Iris pigment epithelial cell (primary cell): ENCODE measurements around the gene SEMA6B.

Source experiments
- DNase-seq: peaks from one replicate; pipeline ENCODE4 v3.0.0-alpha.2; 2011; ENCODE audit warnings: low read depth

SEMA6B gene

DNA sequence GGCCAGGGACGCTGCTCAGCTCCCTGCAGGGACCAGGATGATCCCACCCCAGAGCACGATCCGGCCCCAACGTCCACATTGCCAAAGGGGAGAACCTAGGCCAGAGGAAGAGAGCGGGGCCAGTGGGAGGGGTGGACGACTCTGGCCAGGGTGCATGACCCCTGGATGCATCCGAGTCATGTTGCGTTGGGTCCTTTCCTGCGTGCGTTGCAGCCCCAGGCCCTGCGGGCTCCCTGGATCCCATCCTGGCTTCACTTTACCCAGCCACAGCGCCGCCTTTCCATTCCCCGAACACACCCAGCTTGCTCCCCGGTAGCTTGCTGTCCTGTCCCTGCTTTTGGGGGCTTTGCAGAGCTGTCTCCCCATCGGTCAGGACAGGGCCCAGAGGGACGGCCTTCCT, 51.7 kb downstream of the SEMA6B start:
- DNase-seq = no peak

DNA sequence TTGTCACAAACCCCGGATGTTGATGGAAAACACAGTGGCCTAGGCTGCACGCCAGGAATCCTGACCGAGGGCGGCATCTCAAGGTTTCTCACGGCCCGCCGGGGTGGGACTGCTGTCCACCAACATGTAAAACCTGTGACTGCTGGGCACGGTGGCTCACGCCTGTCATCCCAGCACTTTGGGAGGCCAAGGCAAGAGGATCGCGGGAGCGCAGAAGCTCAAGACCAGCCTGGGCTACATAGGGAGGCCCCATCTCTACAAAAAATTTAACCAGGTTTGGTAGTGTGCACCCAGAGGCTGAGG, 52.4 kb downstream of the SEMA6B start:
- DNase-seq = no peak

DNA sequence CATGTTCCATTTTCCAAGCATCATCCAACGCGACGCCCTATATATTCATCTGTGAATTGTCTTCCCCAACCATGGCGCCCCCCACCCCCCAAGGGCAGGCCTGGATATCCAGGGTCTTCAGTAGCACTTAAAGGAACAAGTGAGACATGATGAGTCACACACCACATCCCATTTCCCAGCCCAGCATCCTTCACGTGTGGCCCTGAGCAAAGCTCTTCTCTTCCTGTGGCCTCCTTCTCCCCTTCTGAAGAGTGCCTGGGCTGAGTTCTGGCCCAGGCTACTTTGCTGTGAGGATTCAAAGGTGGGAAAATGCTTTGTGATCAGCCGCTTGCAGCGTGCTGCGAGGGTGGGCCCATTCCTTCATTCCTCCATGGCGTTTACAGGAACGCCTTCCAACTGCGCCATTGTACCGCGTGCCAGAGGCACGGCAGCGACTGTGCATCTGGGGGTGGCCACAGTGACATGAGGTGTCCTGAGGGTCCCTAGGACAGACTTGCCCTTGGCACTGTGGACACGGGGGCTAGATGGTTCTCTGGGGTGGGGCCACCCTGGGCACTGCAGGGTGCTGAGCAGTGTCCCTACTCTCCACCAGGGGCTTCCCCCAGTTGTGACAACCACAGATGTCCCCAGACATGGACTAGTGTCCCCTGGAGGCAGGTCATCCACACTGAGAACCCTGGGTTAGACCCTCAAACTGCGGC, 52.9 kb downstream of the SEMA6B start:
- DNase-seq = peak; percentile 82

DNA sequence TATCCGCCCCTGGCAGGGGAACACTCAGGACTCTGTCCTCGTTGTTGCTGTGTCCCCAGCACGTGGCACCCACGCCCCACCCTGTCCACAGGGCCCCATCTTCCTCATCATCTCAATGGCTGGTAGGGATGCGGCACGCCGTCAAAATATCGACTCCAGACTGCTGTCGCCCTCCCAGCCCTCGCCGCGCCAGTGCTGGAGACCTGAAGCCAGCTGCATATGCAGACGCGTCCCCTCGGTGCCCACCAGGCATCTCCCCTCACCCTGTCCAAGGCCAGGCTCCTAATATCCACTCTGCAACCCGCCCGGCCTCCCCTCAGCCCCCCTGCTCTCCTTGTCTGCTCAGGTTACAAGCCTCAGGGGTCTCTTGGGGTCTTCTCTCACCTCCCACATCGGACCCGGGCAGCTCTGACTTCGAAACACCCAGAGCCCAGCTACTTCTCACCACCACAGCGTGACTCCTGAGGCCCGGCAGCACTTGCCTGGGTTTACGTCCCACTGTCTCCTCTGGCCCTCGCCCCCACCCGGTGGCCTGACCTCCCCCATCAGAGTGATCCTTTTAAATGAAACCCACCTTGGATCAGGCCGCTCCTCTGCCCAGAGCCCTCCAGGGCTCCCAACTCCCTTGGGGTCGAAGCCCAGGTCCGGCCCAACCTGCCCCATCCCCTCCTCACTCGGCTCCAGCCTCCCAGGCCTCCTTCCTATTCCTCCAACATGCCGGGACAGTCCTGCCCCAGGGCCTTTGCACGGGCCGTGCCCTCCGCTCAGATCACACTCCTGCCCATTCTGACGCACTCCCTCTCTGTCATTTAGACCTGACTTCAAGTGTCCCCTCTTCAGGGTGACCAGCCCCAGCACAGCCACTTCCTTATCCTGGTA, 53.7 kb downstream of the SEMA6B start:
- no peak for DNase-seq

DNA sequence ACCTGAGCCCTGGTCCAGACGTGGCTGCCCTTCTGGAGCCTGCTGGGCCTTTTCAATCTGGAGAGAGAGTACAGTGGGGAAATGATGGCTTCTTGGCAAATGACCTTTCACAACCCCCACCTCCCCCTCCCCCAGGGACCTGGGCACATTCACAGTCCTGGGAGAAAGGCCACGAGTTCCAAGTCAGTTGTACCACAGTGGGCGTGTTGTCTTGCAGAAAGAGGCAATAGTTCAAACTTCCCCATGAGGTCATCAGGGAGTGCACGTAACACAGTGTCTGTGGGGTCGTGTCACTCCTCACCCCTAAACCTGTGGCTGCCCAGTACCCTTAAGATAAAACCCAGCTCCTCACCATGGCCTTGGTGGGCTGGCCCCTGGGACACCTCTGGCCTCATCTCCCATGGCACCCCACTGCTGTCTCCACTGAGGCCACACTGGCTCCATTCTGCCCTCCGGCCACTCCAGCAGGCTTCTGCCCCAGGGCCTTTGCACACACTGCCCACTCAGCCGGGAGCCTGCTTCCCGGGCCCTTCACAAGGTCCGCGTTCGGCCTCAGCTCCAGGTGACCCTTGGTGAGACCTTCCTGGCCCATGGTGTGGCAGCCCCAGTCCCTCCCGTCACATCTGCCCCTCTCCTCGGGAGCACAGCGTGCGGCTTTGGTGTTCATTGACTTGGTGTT, 54.5 kb downstream of the SEMA6B start:
- DNase-seq = peak; percentile 22

DNA sequence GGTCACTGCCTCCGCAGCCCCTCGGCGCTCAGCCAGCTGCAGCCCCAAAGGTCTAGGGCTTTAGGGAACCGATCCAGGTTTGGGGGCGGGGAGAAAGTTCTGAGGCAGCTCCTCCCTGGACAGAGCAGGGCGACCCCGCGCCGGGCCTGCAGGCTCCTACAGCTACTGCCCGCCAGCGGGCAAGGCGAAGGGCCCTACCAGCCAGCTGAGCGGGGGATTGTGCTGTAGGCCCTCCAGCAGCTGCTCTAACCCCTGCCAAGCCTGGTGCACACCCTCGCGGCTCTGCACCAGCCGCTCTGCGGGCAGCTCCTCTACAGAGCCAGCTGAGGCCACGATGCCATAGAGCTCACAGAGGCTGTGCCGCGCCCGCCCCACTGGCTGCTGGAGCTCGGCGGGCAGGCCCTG, 55.2 kb downstream of the SEMA6B start:
- no peak for DNase-seq

DNA sequence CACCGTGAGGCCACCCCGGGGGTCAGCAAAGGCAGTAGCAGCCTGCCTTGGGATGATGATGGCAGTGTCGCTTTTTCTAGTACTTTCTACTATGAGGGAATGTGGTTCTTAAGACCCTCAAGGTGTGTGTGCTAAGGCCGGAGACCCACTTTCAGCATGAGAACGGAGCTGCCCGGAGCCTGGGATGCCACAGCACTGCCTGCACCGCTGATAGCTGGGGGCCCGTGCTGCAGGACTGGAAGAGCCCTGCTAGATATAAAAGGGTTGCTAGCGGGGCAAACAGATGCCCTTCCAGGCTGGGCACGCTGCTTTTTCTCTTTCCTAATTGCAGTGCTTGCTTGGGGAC, 55.7 kb downstream of the SEMA6B start:
- no peak for DNase-seq

DNA sequence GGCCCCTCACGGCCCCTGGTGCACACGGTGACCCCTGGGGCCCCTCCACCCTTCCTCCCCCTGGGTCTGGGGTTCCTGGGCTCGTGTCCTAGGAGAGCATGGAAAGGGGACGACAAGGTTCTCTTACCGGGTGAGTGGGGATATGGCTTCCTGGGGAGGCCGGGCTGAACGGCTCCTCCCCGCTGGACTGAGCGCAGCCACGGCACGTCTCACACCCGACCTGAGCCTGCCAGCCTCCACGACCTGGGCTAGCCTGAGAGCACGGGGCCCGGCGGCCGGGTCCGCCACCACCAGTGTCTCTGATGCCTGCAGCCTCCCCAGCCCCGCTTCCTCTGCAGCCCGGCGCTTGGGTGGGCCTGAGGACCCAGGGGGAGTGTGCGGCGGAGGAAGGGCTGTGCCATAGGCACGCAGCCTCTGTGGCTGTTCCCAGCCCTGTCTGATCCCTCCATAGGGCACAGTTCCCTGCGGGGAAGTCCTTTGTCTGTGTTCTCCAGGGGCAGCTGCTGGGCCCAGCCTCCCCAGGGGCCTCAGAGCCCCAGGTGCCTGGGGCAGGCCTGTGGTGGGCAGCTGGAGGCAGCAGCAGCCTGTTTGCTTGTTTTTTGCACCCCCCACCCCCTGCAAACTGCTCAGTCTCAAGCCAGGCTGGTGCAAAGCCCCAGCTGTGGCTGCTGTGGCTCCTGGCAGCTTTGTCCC, 56.2 kb downstream of the SEMA6B start:
- no peak for DNase-seq

DNA sequence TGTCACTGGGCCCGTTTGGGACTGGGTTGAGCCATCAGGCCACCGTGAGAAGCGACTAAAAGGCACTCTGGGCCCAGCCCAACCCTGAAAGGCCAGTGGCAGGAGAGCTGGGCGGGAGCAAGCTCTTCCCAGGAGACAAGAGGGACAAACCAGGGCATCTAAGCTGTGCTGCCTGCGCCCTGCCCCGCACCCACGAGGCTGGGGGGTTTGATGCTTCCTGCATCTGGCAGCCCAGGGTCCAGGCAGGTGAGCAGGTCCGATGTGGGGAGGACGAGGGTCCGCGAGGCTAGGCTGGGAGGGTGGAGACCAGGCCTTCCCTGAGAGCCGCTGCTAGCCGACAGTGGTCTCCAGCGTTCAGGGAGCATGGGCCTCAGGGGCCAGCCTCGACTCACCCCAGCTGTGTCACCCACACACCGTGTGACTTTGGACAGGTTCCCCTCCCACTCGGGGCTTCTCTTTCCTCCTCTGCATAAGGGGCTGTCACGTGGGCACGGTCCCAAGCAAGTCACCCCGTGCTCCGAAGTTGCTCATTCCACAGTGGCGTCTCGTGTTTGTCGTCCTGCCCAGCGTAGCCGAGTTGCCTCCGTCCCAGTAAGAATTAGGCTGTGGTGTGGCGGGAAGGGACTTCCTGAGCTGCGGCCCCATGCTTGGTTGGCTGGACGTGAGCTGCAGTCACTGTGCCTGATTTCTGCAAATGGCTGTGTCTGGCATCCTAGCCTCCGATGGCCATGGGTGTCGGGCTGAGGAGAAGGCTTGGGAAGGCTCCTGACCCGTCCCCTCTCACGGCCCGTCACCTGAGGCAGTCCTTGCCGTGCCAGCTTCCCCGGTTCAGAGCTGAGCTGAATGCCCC, 57.0 kb downstream of the SEMA6B start:
- no peak for DNase-seq

DNA sequence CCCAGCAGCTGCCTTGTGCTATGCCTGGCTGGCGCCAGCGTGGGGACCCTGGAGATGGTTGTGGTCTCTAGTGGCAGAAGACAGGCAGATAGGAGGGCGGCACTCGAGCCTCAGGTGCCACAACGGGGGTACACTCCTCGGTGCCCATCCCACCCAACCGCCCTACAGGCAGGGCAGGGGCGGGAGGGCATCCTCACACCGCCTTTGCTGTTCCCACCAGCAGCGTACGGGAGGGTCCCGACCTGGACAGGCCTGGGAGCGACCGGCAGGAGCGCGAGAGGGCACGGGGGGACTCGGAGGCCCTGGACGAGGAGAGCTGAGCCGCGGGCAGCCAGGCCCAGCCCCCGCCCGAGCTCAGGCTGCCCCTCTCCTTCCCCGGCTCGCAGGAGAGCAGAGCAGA, 57.8 kb downstream of the SEMA6B start:
- no peak for DNase-seq

DNA sequence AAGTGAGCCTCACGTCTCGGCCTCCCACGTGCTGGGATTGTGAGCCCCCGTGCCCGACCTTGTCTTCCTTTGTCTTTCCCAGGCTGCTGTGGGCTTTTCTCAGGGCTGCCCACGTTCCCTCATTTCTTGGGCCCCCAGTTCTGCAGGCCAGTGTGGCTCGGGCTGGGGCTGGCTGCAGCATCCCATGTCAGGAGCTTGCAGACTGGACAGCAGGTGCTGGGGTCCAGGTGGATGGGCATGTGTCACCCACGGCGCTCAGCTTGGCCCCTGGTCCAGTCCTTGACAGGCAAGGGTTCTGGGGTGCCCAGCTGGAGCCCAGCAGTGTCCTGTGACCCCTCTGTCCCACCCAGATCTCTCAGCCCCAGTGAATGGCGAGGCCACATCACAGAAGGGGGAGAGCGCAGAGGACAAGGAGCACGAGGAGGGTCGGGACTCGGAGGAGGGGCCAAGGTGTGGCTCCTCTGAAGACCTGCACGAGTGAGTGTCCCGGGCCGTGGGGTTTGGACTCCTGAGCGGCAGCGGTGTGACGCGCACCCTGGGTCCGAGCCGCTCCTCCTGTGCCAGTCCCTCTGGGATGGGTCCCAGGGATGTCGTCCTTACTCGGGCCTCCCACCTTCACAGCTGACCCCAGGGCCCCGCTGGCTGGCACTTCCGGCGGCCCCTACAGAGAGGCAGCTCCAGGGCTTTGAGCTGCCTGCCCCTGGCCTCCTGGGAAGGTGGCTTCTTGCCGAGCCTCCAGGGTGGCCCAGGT, 58.5 kb downstream of the SEMA6B start:
- DNase-seq = no peak

DNA sequence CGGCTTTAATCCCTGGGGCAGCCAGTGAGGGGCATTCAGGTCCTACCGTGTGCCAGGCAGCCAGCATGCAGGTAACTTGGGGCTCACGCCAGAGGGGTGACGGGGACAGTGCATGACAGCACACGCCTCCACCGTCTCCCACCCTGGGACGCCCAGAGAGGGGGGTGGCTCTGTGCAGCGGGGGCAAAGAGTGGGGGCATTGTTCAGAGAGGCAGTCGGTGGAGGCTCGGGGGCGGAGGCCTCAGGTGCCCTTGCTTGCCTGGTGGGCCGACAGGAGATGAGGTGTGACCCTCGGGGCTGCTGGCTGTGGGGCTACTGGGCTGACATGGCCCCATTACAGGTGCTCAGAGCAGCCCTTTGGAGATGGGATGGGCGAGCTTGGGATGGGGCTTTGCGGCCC, 59.6 kb downstream of the SEMA6B start:
- no peak for DNase-seq

DNA sequence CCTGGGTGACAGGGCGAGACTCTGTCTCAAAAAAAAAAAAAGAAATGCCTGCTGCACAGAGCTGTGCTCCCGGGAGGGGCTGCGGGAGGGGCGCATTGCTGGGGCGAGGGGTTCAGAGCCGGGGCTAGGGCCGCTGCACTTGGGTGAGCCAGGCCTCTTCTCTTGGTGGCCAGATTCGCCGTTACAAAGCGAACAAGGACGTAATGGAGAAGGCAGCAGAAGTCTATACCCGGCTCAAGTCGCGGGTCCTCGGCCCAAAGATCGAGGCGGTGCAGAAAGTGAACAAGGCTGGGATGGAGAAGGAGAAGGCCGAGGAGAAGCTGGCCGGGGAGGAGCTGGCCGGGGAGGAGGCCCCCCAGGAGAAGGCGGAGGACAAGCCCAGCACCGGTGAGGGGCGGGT, 60.2 kb downstream of the SEMA6B start:
- DNase-seq = no peak

DNA sequence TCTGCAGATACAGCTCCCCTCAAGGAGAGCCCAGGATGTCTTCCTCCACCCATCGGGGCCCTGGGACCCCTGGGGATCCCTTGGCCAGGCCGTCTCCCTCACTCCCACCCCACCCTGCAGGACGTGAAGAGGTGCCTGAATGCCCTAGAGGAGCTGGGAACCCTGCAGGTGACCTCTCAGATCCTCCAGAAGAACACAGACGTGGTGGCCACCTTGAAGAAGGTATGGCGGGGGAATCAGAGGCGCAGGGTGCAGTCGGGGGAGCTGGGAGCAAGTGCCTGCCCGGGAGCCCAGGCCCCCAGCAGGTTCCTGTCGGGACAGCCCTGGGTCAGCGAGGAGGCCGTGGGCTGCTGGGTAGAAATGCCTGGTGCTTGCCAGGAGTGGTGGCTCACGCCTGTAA, 60.8 kb downstream of the SEMA6B start:
- DNase-seq = no peak

DNA sequence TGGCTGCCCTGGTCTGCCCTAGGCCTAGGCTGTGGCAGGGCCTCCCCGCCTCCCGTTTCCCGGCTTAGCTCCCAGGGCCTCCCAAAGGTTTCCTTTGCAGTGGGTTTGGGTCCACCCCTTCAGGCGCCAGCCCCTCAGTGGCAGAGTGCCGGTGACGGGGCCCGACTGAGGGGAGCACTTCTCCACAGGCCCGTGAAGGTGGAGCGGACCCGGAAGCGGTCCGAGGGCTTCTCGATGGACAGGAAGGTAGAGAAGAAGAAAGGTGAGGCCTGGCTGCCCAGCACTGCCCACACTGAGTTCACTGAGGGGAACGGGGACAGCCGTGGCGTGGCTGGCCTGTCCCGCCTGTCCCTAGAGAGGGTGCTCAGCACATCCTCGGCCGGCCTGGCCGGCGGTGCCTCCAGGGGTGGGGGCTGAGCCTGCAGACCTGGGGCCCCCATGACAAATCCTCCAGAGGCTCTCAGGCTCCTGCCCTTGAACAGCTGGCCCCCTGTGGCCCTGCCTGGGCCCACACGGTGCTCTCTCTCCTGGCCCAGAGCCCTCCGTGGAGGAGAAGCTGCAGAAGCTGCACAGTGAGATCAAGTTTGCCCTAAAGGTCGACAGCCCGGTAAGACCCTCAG, 61.6 kb downstream of the SEMA6B start:
- no peak for DNase-seq

DNA sequence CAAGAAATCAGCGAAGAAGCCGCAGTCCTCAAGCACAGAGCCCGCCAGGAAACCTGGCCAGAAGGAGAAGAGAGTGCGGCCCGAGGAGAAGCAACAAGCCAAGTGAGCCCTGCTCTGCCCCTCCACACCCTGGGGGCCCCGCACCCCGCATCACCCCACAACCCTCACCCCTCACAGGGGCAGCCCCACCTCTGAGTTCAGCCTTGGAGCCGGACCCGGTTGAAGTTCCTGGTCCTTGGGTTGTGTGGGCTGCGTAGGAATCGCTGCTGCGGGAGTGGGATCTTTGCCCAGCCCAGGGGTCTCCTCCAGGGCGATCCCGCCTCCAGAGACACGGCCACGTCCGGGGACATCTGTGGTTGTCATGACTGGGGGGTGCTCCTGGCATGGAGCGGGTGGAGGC, 63.2 kb downstream of the SEMA6B start:
- no peak for DNase-seq

DNA sequence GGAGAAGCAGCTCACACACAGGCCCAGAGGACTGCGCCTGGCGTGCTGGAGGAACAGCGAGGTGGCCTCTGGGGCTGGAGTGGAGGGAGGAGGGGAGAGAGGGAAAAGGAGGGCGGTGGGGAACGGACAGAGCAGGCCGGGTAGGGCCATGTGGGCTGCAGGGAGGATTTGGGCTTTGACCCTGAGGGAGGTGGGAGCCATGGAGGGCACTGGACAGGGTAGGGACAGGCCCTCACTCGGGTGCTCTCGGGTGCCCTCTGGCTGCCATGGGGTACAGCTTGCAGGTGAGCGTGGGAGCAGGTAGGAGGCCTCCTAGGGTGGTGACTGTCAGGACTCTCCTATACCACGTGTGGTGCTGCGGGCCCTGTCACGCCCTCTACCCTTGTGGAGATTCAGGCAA, 64.0 kb downstream of the SEMA6B start:
- no peak for DNase-seq

DNA sequence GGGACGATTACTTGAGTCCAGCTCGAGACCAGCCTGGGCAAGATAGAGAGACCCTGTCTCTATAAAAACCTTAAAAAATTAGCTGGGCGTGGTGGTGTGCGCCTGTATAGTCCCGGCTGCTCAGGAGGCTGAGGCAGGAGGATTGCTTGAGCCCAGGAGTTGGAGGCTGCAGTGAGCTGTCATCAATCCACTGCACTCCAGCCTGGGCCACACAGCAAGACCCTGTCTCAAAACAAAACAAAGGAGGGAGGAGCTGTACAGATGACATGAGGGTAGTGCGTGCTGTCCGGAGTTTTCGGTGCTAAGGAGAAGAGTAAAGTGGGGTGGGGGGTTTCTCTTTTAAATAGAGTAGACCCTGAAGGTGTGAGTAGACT, 64.8 kb downstream of the SEMA6B start:
- no peak for DNase-seq

DNA sequence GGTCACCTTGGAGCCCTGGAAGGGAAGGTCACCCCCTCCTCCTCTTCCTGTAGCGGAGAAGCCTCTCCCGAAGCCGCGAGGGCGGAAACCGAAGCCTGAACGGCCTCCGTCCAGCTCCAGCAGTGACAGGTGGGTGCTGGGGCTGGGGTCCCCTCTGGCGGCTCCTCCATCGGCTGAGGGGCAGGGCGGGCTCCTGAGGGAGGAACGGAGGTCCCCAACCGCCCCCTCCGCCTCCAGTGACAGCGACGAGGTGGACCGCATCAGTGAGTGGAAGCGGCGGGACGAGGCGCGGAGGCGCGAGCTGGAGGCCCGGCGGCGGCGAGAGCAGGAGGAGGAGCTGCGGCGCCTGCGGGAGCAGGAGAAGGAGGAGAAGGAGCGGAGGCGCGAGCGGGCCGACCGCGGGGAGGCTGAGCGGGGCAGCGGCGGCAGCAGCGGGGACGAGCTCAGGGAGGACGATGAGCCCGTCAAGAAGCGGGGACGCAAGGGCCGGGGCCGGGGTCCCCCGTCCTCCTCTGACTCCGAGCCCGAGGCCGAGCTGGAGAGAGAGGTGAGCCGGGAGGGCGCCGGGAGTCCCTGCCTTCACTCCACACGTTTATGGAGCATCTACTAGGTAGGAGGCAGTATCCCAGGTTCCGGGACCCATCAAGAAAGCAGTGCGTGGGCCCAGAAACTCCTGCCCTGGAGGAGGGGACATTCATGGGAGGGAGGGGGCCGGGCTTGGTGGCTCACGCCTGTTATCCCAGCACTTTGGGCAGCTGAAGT, 65.4 kb downstream of the SEMA6B start:
- DNase-seq = no peak
